Astrocyte (in vitro differentiated cells and primary cell): Measurements from ENCODE around the gene OR6C3. TPM values are rescaled to one million over a fixed set of nuclear protein-coding genes. Genes with fewer than 3 reads are reported as not detected.
"Not testable (repeated sequence)": the region's sequence is repeated elsewhere in the genome, so short reads cannot be mapped to it uniquely, and the experiment has no call there.

Source experiments
- DNase-seq: peaks from one replicate; pipeline ENCODE4 v3.0.0-alpha.2; 2010; ENCODE audit warnings: low read depth
- FAIRE-seq: peaks from 2 replicates; lab custom pipeline; 2011; peaks lifted over from hg19 to GRCh38; lab: Jason Lieb, UNC
- H2AFZ ChIP-seq: 2 replicates; pipeline ENCODE4 v1.6.0; 2012; ENCODE audit warnings: low read depth, low read length, inconsistent platforms
- H3K27ac ChIP-seq: 2 replicates; pipeline ENCODE4 v1.5.1; 2011; ENCODE audit warnings: low read depth, low read length, inconsistent platforms
- H3K27me3 ChIP-seq: 2 replicates; pipeline ENCODE4 v1.6.0; 2011; ENCODE audit warnings: low read length, inconsistent platforms; ENCODE audit not compliant: insufficient read depth
- H3K36me3 ChIP-seq: 2 replicates; pipeline ENCODE4 v1.5.1; 2011; ENCODE audit warnings: low read length, inconsistent platforms; ENCODE audit not compliant: insufficient read depth
- H3K4me1 ChIP-seq: 2 replicates; pipeline ENCODE4 v1.5.1; 2011; ENCODE audit warnings: low read length, inconsistent platforms; ENCODE audit not compliant: insufficient read depth
- H3K4me2 ChIP-seq: 2 replicates; pipeline ENCODE4 v1.6.0; 2012; ENCODE audit warnings: low read length, inconsistent platforms
- H3K4me3 ChIP-seq: 2 replicates; pipeline ENCODE4 v1.5.1; 2011; ENCODE audit warnings: low read depth, mild to moderate bottlenecking, low read length, inconsistent platforms; ENCODE audit not compliant: insufficient read depth
- H3K79me2 ChIP-seq: 2 replicates; pipeline ENCODE4 v1.6.0; 2012; ENCODE audit warnings: mild to moderate bottlenecking, low read length, inconsistent platforms; ENCODE audit not compliant: insufficient read depth
- H3K9ac ChIP-seq: 2 replicates; pipeline ENCODE4 v1.6.0; 2012; ENCODE audit warnings: mild to moderate bottlenecking, low read length, inconsistent platforms
- H3K9me3 ChIP-seq: 2 replicates; pipeline ENCODE4 v1.5.1; 2012; ENCODE audit warnings: low read depth, mild to moderate bottlenecking, low read length, inconsistent platforms; ENCODE audit not compliant: insufficient read depth
- H4K20me1 ChIP-seq: 2 replicates; pipeline ENCODE4 v1.6.0; 2012; ENCODE audit warnings: low read length, inconsistent platforms; ENCODE audit not compliant: insufficient read depth
- H3K27ac Mint-ChIP-seq: one replicate; pipeline ENCODE4 v1.8.0; 2021; ENCODE audit warnings: mild to moderate bottlenecking, mixed read lengths; ENCODE audit not compliant: unreplicated experiment
- H3K27me3 Mint-ChIP-seq: one replicate; pipeline ENCODE4 v1.8.0; 2021; ENCODE audit warnings: low read depth, mixed read lengths; ENCODE audit not compliant: unreplicated experiment
- H3K36me3 Mint-ChIP-seq: one replicate; pipeline ENCODE4 v1.8.0; 2021; ENCODE audit warnings: low read depth, mixed read lengths; ENCODE audit not compliant: unreplicated experiment
- H3K4me1 Mint-ChIP-seq: one replicate; pipeline ENCODE4 v1.8.0; 2021; ENCODE audit warnings: low read depth, mixed read lengths; ENCODE audit not compliant: unreplicated experiment
- H3K4me3 Mint-ChIP-seq: one replicate; pipeline ENCODE4 v1.8.0; 2021; ENCODE audit warnings: mild to moderate bottlenecking, moderate library complexity, mixed read lengths; ENCODE audit not compliant: unreplicated experiment
- H3K9me3 Mint-ChIP-seq: one replicate; pipeline ENCODE4 v1.8.0; 2021; ENCODE audit warnings: mild to moderate bottlenecking, mixed read lengths; ENCODE audit not compliant: unreplicated experiment
- EZH2 ChIP-seq: IDR thresholded peaks from 2 replicates; pipeline ENCODE4 v1.6.1; 2012; ENCODE audit warnings: mild to moderate bottlenecking, low read length, inconsistent platforms; ENCODE audit not compliant: insufficient read depth
- total RNA-seq: library from RNA; stranded (reverse); gene quantifications from 2 replicates; pipeline ENCODE4 v1.2.1, GENCODE V29; 2021
- TF ChIP-seq, protein P1 (sequence below): IDR thresholded peaks from 2 replicates; pipeline ENCODE4 v1.5.1; 2011; ENCODE audit warnings: low read depth, mild to moderate bottlenecking, inconsistent platforms, low read length, moderate library complexity; ENCODE audit not compliant: insufficient read depth

The OR6C3 gene
- total RNA-seq, 1 donor from 2014 or later: not detected

DNA sequence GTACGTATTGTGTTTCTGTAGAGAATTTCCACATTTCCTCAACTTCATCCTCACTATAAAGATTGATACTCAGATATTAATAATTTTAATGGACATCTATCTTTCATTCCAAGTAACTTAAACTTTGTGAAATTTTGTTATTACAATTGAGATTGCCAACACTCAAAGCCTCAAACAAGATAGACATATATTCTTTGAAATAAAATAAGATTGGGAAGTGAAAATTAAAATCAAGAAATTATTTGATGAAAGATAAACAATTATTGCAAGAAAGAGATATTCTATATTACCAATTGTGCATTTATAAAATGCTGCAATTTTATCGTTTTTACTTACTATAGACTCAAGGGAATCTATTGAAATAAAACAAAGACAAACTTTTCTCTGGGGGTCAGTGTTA is 34.1 kb upstream of the OR6C3 start, which contains the start of gene OR6C6:
Gene OR6C6, minus strand, starts transcription at position 101 of the 400 bp plus-strand sequence. CDS start 1,337 bp downstream, outside the sequence.
- Histone ChIP-seq H3K4me2 (no peak within 1 kb of the TSS), H4K20me1 (no peaks in the 10 kb centered on the region), H3K4me3 (no peak within 1 kb of the TSS), H3K27me3 (no peaks in the 10 kb centered on the region), H2AFZ (no peak within 1 kb of the TSS), H3K36me3 (no peaks in the 10 kb centered on the region), H3K9me3 (no peaks in the 10 kb centered on the region), H3K4me1 (no peaks in the 10 kb centered on the region), H3K27ac (no peak within 1 kb of the TSS), H3K9ac (no peak within 1 kb of the TSS), H3K79me2 (no peaks in the 10 kb centered on the region)
- H3K9me3 Mint-ChIP-seq: no peaks in the 10 kb centered on the region
- no peak for TF ChIP-seq EZH2
- TF ChIP-seq, protein P1, sequence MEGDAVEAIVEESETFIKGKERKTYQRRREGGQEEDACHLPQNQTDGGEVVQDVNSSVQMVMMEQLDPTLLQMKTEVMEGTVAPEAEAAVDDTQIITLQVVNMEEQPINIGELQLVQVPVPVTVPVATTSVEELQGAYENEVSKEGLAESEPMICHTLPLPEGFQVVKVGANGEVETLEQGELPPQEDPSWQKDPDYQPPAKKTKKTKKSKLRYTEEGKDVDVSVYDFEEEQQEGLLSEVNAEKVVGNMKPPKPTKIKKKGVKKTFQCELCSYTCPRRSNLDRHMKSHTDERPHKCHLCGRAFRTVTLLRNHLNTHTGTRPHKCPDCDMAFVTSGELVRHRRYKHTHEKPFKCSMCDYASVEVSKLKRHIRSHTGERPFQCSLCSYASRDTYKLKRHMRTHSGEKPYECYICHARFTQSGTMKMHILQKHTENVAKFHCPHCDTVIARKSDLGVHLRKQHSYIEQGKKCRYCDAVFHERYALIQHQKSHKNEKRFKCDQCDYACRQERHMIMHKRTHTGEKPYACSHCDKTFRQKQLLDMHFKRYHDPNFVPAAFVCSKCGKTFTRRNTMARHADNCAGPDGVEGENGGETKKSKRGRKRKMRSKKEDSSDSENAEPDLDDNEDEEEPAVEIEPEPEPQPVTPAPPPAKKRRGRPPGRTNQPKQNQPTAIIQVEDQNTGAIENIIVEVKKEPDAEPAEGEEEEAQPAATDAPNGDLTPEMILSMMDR: no peak
- no peaks in the 10 kb centered on the region for H3K4me1 Mint-ChIP-seq
- H3K27me3 Mint-ChIP-seq: no peaks in the 10 kb centered on the region
- no peaks in the 10 kb centered on the region for H3K36me3 Mint-ChIP-seq
- H3K4me3 Mint-ChIP-seq: no peak within 1 kb of the TSS
- no peak within 1 kb of the TSS for H3K27ac Mint-ChIP-seq
- FAIRE-seq: no peak
- no peak for DNase-seq

DNA sequence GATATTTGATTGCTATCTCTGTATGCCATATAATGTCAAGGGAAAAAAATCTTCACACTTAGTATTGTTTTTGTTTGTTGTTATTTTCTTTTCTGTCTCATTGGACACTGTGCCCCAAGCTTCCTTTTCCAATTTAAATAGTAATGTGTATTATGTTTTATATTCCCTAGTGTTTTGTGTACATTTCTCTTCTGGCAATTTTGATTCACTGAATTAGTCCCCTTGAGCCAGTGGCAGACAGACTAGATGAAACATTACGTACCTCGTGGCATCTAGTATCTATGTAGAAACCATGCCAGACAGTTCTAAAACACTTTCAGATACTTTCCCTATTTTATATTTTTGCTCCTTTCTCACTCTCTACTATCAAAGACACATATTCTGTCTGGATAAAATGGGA is 16.5 kb upstream of the OR6C3 start, which contains the start of gene OR6C1:
Gene OR6C1, plus strand, starts transcription at position 301 of the 400 bp plus-strand sequence. CDS start 6,257 bp downstream, outside the sequence.
- no peak for TF ChIP-seq EZH2
- TF ChIP-seq, protein P1: no peak
- H3K27me3 ChIP-seq: no peaks in the 10 kb centered on the region
- DNase-seq: no peak

DNA sequence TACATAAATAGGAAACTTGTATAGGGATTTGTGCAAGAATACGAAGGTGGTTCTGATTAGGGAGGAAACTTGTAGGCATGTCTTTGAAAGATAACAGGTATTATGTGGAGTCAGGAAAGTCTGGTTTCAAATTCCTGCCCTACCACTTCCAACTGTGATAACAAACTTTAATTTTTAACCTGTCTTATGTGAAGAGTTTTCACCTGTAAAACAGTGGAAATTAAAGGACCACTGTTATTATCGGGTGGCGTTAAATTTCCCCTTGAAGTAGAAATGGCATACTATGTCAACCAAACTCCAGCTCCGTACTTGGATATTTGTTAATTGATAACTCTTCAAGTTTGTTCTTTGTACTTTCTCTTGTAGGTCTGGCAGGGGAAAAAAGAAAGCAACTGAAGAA is 10.3 kb upstream of the OR6C3 start:
- H3K27ac ChIP-seq: no peak overlapping the region
- DNase-seq (no peak), FAIRE-seq (no peak)
- no peak overlapping the region for H3K27ac Mint-ChIP-seq
- no peak overlapping the region for H3K4me3 Mint-ChIP-seq
- no peak for TF ChIP-seq EZH2
- no peak overlapping the region for H3K4me3 ChIP-seq
- H3K36me3 ChIP-seq: no peaks in the 10 kb centered on the region
- H3K36me3 Mint-ChIP-seq: no peaks in the 10 kb centered on the region
- no peaks in the 10 kb centered on the region for H3K4me1 ChIP-seq
- no peak overlapping the region for H3K4me2 ChIP-seq
- no peak overlapping the region for H2AFZ ChIP-seq
- H3K9me3 ChIP-seq: no peaks in the 10 kb centered on the region
- no peaks in the 10 kb centered on the region for H3K79me2 ChIP-seq
- H3K4me1 Mint-ChIP-seq: no peaks in the 10 kb centered on the region
- no peaks in the 10 kb centered on the region for H3K9me3 Mint-ChIP-seq
- no peaks in the 10 kb centered on the region for H4K20me1 ChIP-seq
- H3K27me3 Mint-ChIP-seq: no peaks in the 10 kb centered on the region
- H3K9ac ChIP-seq: no peak overlapping the region
- H3K27me3 ChIP-seq: no peaks in the 10 kb centered on the region

More for the DNA sequence above, 16.5 kb upstream of the OR6C3 start, which contains the start of gene OR6C1:
- no peaks in the 10 kb centered on the region for H3K9me3 Mint-ChIP-seq
- H3K4me3 Mint-ChIP-seq: no peak within 1 kb of the TSS
- no peak within 1 kb of the TSS for H3K27ac Mint-ChIP-seq
- H3K27ac ChIP-seq: no peak within 1 kb of the TSS
- H3K4me1 ChIP-seq: no peaks in the 10 kb centered on the region
- H3K4me2 ChIP-seq: no peak within 1 kb of the TSS
- no peak for FAIRE-seq
- peaks cover 4% of the 10 kb centered on the region for H3K4me1 Mint-ChIP-seq
- no peaks in the 10 kb centered on the region for H3K36me3 Mint-ChIP-seq
- no peaks in the 10 kb centered on the region for H4K20me1 ChIP-seq
- no peaks in the 10 kb centered on the region for H3K27me3 Mint-ChIP-seq
- no peak within 1 kb of the TSS for H2AFZ ChIP-seq
- no peaks in the 10 kb centered on the region for H3K36me3 ChIP-seq
- H3K4me3 ChIP-seq: no peak within 1 kb of the TSS
- no peaks in the 10 kb centered on the region for H3K79me2 ChIP-seq
- no peaks in the 10 kb centered on the region for H3K9me3 ChIP-seq
- no peak within 1 kb of the TSS for H3K9ac ChIP-seq

DNA sequence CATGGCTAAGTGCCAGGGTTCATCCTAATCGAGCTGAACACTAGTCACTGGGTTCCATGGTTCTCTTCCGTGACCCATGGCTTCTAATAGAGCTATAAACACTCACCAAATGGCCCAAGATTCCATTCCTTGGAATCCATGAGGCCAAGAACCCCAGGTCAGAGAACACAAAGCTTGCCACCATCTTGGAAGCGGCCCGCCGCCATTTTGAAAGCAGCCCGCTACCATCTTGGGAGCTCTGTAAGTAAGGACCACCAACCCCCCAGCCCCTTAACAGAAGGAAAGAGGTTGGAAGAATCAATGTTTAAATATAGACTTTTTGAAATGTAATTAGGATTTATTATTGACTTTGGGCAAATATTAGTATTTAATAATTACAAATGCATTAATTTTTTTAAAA is 4.7 kb upstream of the OR6C3 start:
- not testable (repeated sequence) for H3K36me3 ChIP-seq, H4K20me1 ChIP-seq, H3K36me3 Mint-ChIP-seq, H3K4me3 ChIP-seq, H3K27ac ChIP-seq, DNase-seq, H3K4me1 Mint-ChIP-seq, H3K4me1 ChIP-seq, H3K27ac Mint-ChIP-seq, H2AFZ ChIP-seq, H3K79me2 ChIP-seq, H3K4me2 ChIP-seq, H3K9ac ChIP-seq, H3K9me3 Mint-ChIP-seq, H3K27me3 ChIP-seq, H3K27me3 Mint-ChIP-seq, H3K9me3 ChIP-seq, H3K4me3 Mint-ChIP-seq, FAIRE-seq
